H54 (cell line): ENCODE measurements around the gene NDUFS6.

Experiments
- DNase-seq: peaks from one replicate; pipeline ENCODE4 v3.0.0; 2011; ENCODE audit warnings: low spot score, mixed read lengths; ENCODE audit not compliant: insufficient read length
- FAIRE-seq: peaks from 3 replicates; lab custom pipeline; 2011; peaks lifted over from hg19 to GRCh38; lab: Jason Lieb, UNC
- POLR2A ChIP-seq: IDR thresholded peaks from 2 replicates; pipeline ENCODE4 v1.6.1; 2011; ENCODE audit warnings: low read depth, mild to moderate bottlenecking, low read length

The NDUFS6 gene

GRCh38 chr5:1853531-1853930 lies 52.3 kb downstream of the NDUFS6 start:
- FAIRE-seq (no peak), DNase-seq (no peak)
- TF ChIP-seq POLR2A: no peak

GRCh38 chr5:1855075-1855474 lies 53.9 kb downstream of the NDUFS6 start:
- no peak for DNase-seq
- FAIRE-seq: no peak
- no peak for TF ChIP-seq POLR2A

- FAIRE-seq (no peak), DNase-seq (no peak)
- no peak for TF ChIP-seq POLR2A
These were observed 54.4 kb downstream of the NDUFS6 start for GRCh38 chr5:1855596-1855995.

- FAIRE-seq (no peak), DNase-seq (no peak)
- TF ChIP-seq POLR2A: no peak
These were observed 55.5 kb downstream of the NDUFS6 start for GRCh38 chr5:1856596-1857255.

GRCh38 chr5:1857256-1857600 lies 56.0 kb downstream of the NDUFS6 start:
- DNase-seq: no peak
- no peak for FAIRE-seq

GRCh38 chr5:1858436-1858835 lies 57.2 kb downstream of the NDUFS6 start:
- DNase-seq (no peak), FAIRE-seq (no peak)
- no peak for TF ChIP-seq POLR2A

More at GRCh38 chr5:1857256-1857600, 56.0 kb downstream of the NDUFS6 start:
- no peak for TF ChIP-seq POLR2A

GRCh38 chr5:1859099-1859498 lies 57.9 kb downstream of the NDUFS6 start:
- TF ChIP-seq POLR2A: no peak
- FAIRE-seq (no peak), DNase-seq (no peak)

GRCh38 chr5:1860021-1860610 lies 58.9 kb downstream of the NDUFS6 start:
- FAIRE-seq (no peak), DNase-seq (no peak)

GRCh38 chr5:1860949-1861348 lies 59.7 kb downstream of the NDUFS6 start:
- DNase-seq (no peak), FAIRE-seq (no peak)
- no peak for TF ChIP-seq POLR2A

More at GRCh38 chr5:1860021-1860610, 58.9 kb downstream of the NDUFS6 start:
- no peak for TF ChIP-seq POLR2A

GRCh38 chr5:1864896-1865440 lies 63.8 kb downstream of the NDUFS6 start:
- DNase-seq (no peak), FAIRE-seq (no peak)
- TF ChIP-seq POLR2A: no peak

GRCh38 chr5:1865486-1865885 lies 64.3 kb downstream of the NDUFS6 start:
- FAIRE-seq: no peak
- no peak for TF ChIP-seq POLR2A
- DNase-seq: no peak
